ENCODE results near the gene PCP4L1.
A peak's percentile ranks its signal among the peaks of the same experiment; 100 is the strongest.

DNA sequence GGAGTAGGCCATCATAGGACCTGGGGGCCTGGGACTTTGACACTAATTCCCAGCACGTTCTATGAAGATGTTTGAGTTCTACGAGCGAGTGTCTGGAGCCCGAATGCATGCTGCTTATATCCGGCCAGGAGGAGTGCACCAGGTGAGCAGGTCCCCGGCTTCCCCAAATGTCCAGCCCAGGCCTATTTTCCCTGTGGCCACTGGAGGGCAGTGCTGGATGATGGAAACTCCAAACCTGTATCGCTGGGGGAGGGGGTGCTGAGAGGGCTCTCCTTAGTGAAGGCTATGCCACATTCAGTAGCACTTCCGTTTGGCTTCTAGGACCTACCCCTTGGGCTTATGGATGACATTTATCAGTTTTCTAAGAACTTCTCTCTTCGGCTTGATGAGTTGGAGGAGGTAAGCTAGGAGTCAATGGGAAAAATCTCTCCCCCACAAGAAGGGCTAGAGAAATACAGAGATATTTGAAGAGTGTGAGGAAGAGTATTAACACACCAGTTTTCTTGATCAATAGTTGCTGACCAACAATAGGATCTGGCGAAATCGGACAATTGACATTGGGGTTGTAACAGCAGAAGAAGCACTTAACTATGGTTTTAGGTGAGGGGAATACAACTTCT, 48.6 kb upstream of the PCP4L1 start:
- TF ChIP-seq EZH2 (IDR thresholded peaks at IDR 0.05; ENCODE audit: borderline replicate concordance): no peak
- TF ChIP-seq, protein P1, sequence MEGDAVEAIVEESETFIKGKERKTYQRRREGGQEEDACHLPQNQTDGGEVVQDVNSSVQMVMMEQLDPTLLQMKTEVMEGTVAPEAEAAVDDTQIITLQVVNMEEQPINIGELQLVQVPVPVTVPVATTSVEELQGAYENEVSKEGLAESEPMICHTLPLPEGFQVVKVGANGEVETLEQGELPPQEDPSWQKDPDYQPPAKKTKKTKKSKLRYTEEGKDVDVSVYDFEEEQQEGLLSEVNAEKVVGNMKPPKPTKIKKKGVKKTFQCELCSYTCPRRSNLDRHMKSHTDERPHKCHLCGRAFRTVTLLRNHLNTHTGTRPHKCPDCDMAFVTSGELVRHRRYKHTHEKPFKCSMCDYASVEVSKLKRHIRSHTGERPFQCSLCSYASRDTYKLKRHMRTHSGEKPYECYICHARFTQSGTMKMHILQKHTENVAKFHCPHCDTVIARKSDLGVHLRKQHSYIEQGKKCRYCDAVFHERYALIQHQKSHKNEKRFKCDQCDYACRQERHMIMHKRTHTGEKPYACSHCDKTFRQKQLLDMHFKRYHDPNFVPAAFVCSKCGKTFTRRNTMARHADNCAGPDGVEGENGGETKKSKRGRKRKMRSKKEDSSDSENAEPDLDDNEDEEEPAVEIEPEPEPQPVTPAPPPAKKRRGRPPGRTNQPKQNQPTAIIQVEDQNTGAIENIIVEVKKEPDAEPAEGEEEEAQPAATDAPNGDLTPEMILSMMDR (IDR thresholded peaks at IDR 0.05; ENCODE audit: poor library complexity): peak; percentile 82

Measured in hepatocyte (in vitro differentiated cells).